Measurements from ENCODE around the gene FBXO7. TPM values are rescaled to one million over a fixed set of nuclear protein-coding genes. Genes with fewer than 3 reads are reported as not detected.
A peak's percentile ranks its signal among the peaks of the same experiment; 100 is the strongest.

FBXO7 gene
- total RNA-seq = 100 to 1,000 TPM in 1 of 2 experiments, 10 to 100 TPM in 1; 93.5 to 101 TPM

DNA sequence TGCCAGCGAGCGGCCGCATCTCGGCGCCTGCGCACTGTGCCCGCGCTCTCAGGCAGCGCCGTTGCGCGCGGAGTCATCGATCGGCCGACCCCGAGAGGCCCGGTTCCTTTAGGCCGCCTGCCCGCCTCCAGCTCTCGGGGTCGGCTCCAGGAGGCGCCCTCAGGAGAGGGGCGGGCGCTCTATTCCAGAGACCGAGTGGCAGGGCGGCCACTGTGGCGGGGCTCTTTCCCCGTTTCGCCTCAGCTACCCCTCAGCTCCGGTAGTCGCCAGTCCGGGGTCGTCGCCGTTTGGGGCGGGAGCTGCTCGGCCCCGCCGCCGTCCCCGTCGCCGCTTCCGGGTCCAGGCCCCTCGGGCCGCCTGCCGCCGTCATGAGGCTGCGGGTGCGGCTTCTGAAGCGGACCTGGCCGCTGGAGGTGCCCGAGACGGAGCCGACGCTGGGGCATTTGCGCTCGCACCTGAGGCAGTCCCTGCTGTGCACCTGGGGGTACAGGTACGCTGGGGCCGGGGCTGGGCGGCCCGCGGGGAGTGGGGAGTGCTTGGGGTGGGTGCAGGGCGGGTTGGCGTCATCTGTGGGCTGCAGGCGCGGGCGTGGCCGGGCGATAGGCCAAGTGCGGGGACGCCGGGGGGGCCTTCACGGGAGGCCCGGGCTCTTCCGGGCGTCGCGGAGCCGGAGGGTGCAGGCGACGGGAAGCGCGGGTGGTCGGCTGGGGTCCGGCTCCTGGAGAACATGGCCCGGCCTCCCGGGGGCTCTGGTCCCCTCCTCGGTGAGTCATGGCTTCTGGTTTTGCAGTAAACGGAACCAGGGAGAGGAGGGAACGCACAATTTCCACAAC, at the start of gene FBXO7:
TSS of gene FBXO7 (plus strand) at position 177 of the 833 bp plus-strand sequence. CDS start at position 369, 192 bp downstream.
- H3K36me3 Mint-ChIP-seq = peaks cover 8% of the 10 kb centered on the region
- peak within 1 kb of the TSS; percentile 93 for H3K27ac Mint-ChIP-seq
- DNase-seq (peak; percentile 92), ATAC-seq (ENCODE audit: low read depth) (peak; percentile 87)
- H3K4me1 Mint-ChIP-seq = peaks cover 16% of the 10 kb centered on the region
- H3K4me3 Mint-ChIP-seq = peak within 1 kb of the TSS; percentile 94
- H3K9me3 Mint-ChIP-seq = no peaks in the 10 kb centered on the region
- H3K27me3 Mint-ChIP-seq = no peaks in the 10 kb centered on the region
- POLR2A ChIA-PET = interaction anchor here (0.6 to 3.8 kb wide), 5 partner anchors 11 to 349 kb away, joined by 3 to 30 read pairs (median 3); partner anchors contain the start of gene RTCB

DNA sequence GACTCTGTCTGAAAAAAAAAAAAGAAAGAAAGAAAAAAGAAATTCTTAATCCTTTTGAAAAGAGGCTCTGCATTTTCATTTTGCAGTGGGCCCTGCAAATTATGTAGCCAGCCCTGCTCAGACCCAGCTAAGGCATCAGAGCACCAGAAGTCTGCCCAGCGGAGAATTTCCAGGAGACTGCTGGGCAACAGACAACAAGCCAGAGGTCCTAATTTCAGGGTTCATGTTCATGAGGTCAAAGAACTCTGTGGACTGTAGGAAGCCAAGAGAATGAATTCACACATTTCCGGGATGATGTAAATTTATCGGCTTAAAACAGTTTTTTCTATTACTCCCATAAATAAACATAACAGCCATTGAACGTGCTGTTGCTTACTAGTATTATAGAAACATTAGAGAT, 47.7 kb upstream of the FBXO7 start:
- H3K9me3 Mint-ChIP-seq = no peaks in the 10 kb centered on the region
- no peaks in the 10 kb centered on the region for H3K36me3 Mint-ChIP-seq
- no peak for DNase-seq
- POLR2A ChIA-PET = no interaction called here
- H3K4me3 Mint-ChIP-seq = no peak overlapping the region
- no peak for ATAC-seq (ENCODE audit: low read depth)
- peaks cover 26% of the 10 kb centered on the region for H3K27me3 Mint-ChIP-seq
- no peaks in the 10 kb centered on the region for H3K4me1 Mint-ChIP-seq
- H3K27ac Mint-ChIP-seq = no peak overlapping the region

DNA sequence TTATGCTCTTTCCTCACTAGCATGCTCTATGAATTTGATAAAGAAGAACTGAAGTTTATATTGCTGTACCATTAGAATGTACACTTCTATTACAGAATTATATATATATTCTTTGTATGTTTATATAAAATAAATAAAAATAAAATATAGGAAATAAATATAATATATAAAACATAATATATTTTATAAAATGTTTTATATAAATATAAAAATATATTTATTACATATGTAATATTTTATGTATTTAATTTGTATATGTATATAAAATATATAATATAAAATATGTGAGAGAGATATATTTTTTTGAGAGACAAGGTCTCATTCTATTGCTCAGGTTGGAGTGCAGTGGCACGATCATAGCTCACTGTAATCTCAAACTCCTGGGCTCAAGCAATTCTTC, 44.3 kb upstream of the FBXO7 start:
- no peaks in the 10 kb centered on the region for H3K36me3 Mint-ChIP-seq
- ATAC-seq (ENCODE audit: low read depth) (no peak), DNase-seq (no peak)
- H3K4me1 Mint-ChIP-seq = no peaks in the 10 kb centered on the region
- H3K27me3 Mint-ChIP-seq = peaks cover 9% of the 10 kb centered on the region
- H3K9me3 Mint-ChIP-seq = no peaks in the 10 kb centered on the region
- POLR2A ChIA-PET = no interaction called here
- H3K4me3 Mint-ChIP-seq = no peak overlapping the region
- no peak overlapping the region for H3K27ac Mint-ChIP-seq

DNA sequence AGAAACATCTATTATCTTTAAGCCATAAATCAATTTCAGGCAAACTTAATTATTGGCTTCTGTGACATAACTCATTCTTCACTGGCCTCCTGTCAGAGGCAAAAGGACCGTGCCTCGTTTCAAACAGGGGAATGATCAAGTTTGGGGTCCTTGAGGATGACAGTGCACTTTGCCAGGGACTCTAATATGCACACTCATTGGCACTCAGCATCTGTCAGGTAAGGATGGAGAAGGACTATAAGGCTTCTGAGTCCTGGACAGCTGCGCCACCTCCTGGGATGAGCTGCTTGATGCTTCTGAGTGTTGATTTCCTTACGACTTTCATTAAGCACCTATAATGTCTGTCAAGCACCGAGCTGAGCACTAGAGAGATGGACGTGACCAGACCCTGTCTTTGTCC, 30.5 kb upstream of the FBXO7 start:
- Mint-ChIP-seq H3K4me3 (no peak overlapping the region), H3K9me3 (no peaks in the 10 kb centered on the region), H3K4me1 (no peaks in the 10 kb centered on the region), H3K27ac (no peak overlapping the region), H3K27me3 (peaks cover 7% of the 10 kb centered on the region), H3K36me3 (no peaks in the 10 kb centered on the region)
- POLR2A ChIA-PET = no interaction called here
- no peak for ATAC-seq (ENCODE audit: low read depth)
- no peak for DNase-seq

DNA sequence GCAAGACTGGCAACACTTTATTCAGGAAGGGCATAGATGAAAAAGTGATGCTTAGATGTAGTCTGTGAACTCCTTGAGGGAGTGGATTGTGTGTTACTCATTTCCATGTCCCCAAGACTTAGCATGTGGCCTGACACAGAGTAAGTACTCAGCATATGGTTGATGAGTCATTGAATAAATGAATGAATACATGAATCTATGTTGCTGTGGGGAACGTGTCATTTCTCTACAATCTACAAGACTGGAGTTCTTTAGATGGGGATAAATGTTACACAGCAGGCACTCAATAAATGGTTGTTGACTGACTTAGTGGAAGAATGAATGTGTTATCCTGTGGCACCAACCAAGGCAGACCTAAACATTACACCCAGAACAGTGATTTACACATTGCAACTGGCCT, 28.3 kb upstream of the FBXO7 start:
- Mint-ChIP-seq H3K36me3 (no peaks in the 10 kb centered on the region), H3K4me1 (no peaks in the 10 kb centered on the region), H3K9me3 (no peaks in the 10 kb centered on the region), H3K4me3 (no peak overlapping the region), H3K27me3 (peaks cover 7% of the 10 kb centered on the region), H3K27ac (no peak overlapping the region)
- ATAC-seq (ENCODE audit: low read depth) (no peak), DNase-seq (no peak)
- POLR2A ChIA-PET = no interaction called here

DNA sequence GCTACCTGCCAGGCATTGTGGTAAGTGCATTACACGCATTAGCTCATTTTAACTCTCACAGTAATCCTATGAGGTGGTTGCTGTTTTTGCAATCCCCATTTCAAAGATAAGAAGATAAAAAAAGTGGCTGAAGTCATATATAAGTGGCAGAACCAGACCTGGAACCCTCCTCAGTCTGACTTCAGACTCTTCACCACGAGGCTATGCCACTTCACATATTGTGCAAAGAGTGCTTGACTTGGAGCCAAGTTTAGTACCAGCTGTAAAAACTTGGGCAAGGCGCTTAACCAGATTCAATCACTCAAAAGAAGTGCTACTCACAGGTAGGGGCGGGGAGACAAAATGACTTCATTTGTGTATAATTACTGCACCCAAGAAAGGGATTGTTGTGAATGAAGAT, 25.6 kb upstream of the FBXO7 start:
- ATAC-seq (ENCODE audit: low read depth) (no peak), DNase-seq (no peak)
- H3K4me1 Mint-ChIP-seq = no peaks in the 10 kb centered on the region
- POLR2A ChIA-PET = no interaction called here
- H3K27ac Mint-ChIP-seq = no peak overlapping the region
- H3K9me3 Mint-ChIP-seq = no peaks in the 10 kb centered on the region
- H3K36me3 Mint-ChIP-seq = no peaks in the 10 kb centered on the region
- H3K4me3 Mint-ChIP-seq = no peak overlapping the region
- peaks cover 13% of the 10 kb centered on the region for H3K27me3 Mint-ChIP-seq

DNA sequence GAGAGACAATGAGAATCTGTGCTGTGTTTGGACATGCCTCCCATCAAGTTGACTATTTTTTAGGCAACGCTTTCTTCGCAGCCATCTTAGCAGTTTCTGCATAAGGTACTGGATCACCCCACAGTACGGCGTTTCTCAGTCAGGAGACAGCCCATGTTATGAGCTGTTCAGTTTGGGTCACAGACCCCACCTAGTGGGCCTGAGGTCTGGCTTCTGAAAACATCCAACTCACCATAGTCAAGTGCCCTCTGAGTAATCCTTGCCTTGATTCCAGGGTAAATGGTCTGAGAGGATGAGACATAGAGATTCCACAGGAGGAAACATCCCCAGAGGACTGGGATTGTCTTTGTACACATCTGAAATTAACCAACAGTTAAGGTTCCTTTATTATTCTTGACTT, 17.6 kb upstream of the FBXO7 start:
- Mint-ChIP-seq H3K4me3 (no peak overlapping the region), H3K27ac (no peak overlapping the region), H3K36me3 (no peaks in the 10 kb centered on the region), H3K9me3 (no peaks in the 10 kb centered on the region), H3K4me1 (peaks cover 11% of the 10 kb centered on the region), H3K27me3 (peaks cover 26% of the 10 kb centered on the region)
- DNase-seq (no peak), ATAC-seq (ENCODE audit: low read depth) (no peak)
- POLR2A ChIA-PET = no interaction called here

DNA sequence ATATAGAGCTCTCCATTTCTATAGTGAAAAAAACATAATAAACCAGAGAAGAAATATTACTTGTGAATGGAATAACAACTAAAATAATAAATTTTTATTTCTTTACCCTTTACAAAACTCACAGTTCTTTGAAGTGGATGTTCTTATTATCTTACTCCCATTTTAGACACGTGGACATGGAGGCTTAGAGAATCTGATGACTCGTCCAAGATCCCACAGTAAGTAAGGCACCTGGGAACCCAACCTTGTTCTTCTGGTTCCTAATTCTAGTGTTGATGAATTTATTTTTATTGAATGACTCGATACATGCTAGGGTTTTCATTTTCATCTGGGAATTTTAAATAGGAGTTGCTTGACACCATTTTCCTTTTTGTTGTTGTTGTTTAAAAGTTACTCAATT, 12.2 kb upstream of the FBXO7 start:
- Mint-ChIP-seq H3K4me3 (no peak overlapping the region), H3K9me3 (no peaks in the 10 kb centered on the region), H3K36me3 (no peaks in the 10 kb centered on the region), H3K4me1 (peaks cover 2% of the 10 kb centered on the region), H3K27ac (no peak overlapping the region), H3K27me3 (peaks cover 22% of the 10 kb centered on the region)
- DNase-seq (no peak), ATAC-seq (ENCODE audit: low read depth) (no peak)
- POLR2A ChIA-PET = no interaction called here

DNA sequence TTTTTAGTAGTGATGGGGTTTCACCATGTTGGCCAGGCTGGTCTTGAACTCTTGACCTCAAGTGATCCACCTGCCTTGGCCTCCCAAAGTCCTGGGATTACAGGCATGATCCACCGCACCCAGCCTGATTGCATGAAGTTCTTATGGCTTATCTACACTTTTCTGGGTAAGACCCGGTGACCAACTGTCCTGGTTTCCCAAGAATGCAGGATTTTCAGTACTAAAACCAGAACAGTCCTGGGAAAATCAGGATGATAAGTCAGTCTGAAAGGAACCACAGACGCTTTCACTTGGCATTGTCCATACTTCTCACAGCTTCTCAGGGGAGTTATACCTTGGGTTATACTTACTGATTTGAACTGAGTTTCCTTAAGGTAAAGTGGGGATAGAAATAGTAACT, 8.9 kb upstream of the FBXO7 start:
- DNase-seq (no peak), ATAC-seq (ENCODE audit: low read depth) (no peak)
- H3K36me3 Mint-ChIP-seq = no peaks in the 10 kb centered on the region
- H3K4me3 Mint-ChIP-seq = no peak overlapping the region
- H3K4me1 Mint-ChIP-seq = no peaks in the 10 kb centered on the region
- H3K27me3 Mint-ChIP-seq = peaks cover 24% of the 10 kb centered on the region
- H3K9me3 Mint-ChIP-seq = no peaks in the 10 kb centered on the region
- POLR2A ChIA-PET = no interaction called here
- no peak overlapping the region for H3K27ac Mint-ChIP-seq

DNA sequence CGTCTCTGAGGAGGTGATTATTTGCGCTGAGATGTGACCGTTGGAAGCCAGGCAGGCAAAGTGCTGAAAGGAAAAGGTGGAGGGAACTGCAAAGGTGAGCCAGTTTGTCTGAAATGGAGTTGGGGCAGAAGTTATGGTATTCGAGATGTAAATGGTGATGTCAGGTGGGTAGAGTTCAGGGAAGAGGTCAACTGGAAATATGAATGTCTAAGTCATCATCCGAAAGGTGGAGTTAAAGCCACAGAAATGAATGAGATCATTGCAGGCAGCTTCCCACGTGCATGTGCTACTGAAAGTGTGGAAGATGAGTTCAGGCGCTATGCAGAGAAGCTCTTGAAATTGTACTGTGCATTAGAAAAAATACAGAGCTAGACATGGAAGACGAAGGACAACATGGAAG, 8.1 kb upstream of the FBXO7 start:
- POLR2A ChIA-PET = no interaction called here
- no peak for DNase-seq
- H3K36me3 Mint-ChIP-seq = no peaks in the 10 kb centered on the region
- no peaks in the 10 kb centered on the region for H3K4me1 Mint-ChIP-seq
- H3K9me3 Mint-ChIP-seq = no peaks in the 10 kb centered on the region
- H3K4me3 Mint-ChIP-seq = no peak overlapping the region
- ATAC-seq (ENCODE audit: low read depth) = no peak
- peaks cover 20% of the 10 kb centered on the region for H3K27me3 Mint-ChIP-seq
- no peak overlapping the region for H3K27ac Mint-ChIP-seq

DNA sequence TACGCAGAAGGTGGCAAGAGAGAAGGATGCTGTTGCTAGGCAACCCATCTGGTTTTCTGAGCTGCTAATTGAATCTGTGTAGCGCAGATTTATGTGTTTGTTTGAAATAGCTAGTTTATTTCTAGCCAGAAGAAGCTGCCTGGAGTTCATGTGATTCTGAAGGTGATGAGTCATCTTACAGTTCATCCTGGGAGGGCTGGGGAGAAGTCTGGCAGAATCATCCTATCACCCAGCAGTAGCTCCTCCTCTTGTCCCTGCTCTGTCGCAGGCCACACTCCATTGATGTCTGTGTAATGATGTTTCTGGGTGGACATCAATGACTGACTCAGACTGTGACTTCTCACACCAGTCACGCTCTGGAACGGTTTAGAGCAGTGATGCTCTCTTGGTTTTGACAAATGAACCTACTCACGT, 4.8 kb upstream of the FBXO7 start:
- DNase-seq (no peak), ATAC-seq (ENCODE audit: low read depth) (no peak)
- POLR2A ChIA-PET = no interaction called here
- Mint-ChIP-seq H3K4me3 (no peak overlapping the region), H3K27ac (no peak overlapping the region), H3K9me3 (no peaks in the 10 kb centered on the region), H3K36me3 (no peaks in the 10 kb centered on the region), H3K27me3 (peaks cover 4% of the 10 kb centered on the region), H3K4me1 (peaks cover 8% of the 10 kb centered on the region)

DNA sequence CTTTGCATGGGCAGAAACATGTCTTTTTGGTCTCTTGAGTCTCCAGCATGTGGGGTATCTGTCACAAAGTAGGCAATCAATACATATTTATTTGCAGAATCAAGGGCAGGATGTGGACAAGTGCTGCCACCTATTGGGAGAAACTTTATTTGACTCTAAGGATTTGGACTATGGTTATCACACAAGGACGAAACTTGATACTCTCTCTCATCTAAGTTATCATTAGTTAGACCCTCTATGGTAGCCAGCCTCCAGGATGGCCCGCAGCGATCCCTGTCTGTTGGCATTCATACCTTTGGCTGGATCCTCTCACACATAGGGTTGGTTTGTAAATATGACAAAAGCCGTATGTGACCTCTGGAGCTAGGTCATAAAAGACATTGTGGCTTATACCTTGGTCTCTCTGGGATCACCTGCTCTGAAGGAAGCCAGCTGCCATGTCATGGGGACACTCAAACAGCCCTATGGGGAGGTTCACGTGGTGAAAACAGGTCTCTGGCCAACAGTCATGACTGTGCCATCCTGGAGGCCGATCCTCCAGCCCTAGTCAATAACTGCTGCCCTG, 1.1 kb upstream of the FBXO7 start:
- H3K36me3 Mint-ChIP-seq = peaks cover 3% of the 10 kb centered on the region
- peaks cover 10% of the 10 kb centered on the region for H3K4me1 Mint-ChIP-seq
- no peak for ATAC-seq (ENCODE audit: low read depth)
- POLR2A ChIA-PET = interaction anchor here (0.6 to 3.8 kb wide), 4 partner anchors 62 to 1381 kb away, joined by 3 to 30 read pairs (median 4); partner anchors contain the start of gene RTCB
- H3K27me3 Mint-ChIP-seq = peaks cover 2% of the 10 kb centered on the region
- H3K9me3 Mint-ChIP-seq = no peaks in the 10 kb centered on the region
- H3K27ac Mint-ChIP-seq = peak overlapping the region; percentile 93
- peak; percentile 44 for DNase-seq
- H3K4me3 Mint-ChIP-seq = peak overlapping the region; percentile 88

DNA sequence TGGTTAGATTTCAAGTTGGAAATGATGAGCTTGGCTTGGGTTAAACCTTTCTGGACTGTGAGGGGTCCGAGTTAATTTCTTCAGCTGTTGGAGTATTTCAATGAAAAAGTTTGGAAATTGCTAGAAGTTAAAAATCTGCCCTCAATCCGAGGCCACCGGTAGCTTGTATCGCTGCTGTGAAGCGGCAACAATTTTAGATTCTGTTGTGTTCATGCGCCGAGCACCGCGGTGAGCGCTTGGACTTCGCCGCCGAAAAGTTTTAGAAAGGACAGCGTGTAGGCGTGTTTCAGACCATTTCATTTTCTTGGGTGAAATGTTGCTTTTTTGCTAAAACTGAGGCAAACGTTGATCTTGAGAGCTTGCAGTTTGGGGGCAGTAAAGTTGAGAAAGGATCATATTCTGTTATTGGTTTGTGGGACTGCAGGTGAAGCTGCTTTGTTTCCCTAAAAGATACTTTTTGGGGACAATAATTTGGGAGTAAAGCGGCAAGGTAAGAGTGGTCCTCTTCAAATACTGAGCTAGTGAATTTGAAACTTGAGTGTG, 928 bp downstream of the FBXO7 start:
- Mint-ChIP-seq H3K9me3 (no peaks in the 10 kb centered on the region), H3K36me3 (peaks cover 14% of the 10 kb centered on the region), H3K27me3 (no peaks in the 10 kb centered on the region), H3K4me1 (peaks cover 22% of the 10 kb centered on the region), H3K27ac (peak overlapping the region; percentile 93), H3K4me3 (peak overlapping the region; percentile 94)
- peak; percentile 47 for DNase-seq
- POLR2A ChIA-PET = interaction anchor here (0.6 to 3.8 kb wide), 3 partner anchors 11 to 275 kb away, joined by 3 to 30 read pairs (median 3); partner anchors contain the start of gene RTCB
- no peak for ATAC-seq (ENCODE audit: low read depth)

All from activated naive CD8-positive, alpha-beta T cell treated with anti-CD3 and anti-CD28 coated beads, Interleukin-2, amount 10 ng/mL, durations not matched to agents 7 days and 5 days (primary cell).